HFFc6 (cell line): Measurements from ENCODE around the gene CT45A9. TPM values are rescaled to one million over a fixed set of nuclear protein-coding genes. Genes with fewer than 3 reads are reported as not detected.
"Not testable (repeated sequence)": the region's sequence is repeated elsewhere in the genome, so short reads cannot be mapped to it uniquely, and the experiment has no call there.

Experiments used
- DNase-seq: peaks from one replicate; pipeline ENCODE4 v3.0.0-alpha.2; 2018
- H3K27ac Mint-ChIP-seq: 2 replicates; pipeline ENCODE4 v1.8.0; 2020; ENCODE audit warnings: mild to moderate bottlenecking, mixed read lengths
- H3K27me3 Mint-ChIP-seq: 2 replicates; pipeline ENCODE4 v1.8.0; 2021; ENCODE audit warnings: mild to moderate bottlenecking, moderate library complexity, mixed read lengths; ENCODE audit not compliant: insufficient read depth
- H3K36me3 Mint-ChIP-seq: 2 replicates; pipeline ENCODE4 v1.8.0; 2021; ENCODE audit warnings: low read depth, mixed read lengths
- H3K4me1 Mint-ChIP-seq: 2 replicates; pipeline ENCODE4 v1.8.0; 2020; ENCODE audit warnings: low read depth, mixed read lengths
- H3K4me3 Mint-ChIP-seq: 2 replicates; pipeline ENCODE4 v1.8.0; 2020; ENCODE audit warnings: mild to moderate bottlenecking, moderate library complexity, mixed read lengths
- H3K9me3 Mint-ChIP-seq: 2 replicates; pipeline ENCODE4 v1.8.0; 2020; ENCODE audit warnings: mild to moderate bottlenecking, mixed read lengths
- long read RNA-seq: library from polyadenylated mRNA; unstranded; transcript quantifications from one replicate; pipeline ENCODE4 v2.0.0, GENCODE V29; 2019
- total RNA-seq, 6 experiments: library from RNA; stranded (reverse); fragmentation: NEBNext Ultra II Directional; extraction: Animal tissue kit (Norgen Biotek cat#: 25700); gene quantifications; 2 replicates in 1 of 6; 3 replicates in 5 of 6; pipeline ENCODE4 v1.2.3, GENCODE V29; 2021
- TF ChIP-seq, protein P1 (sequence below): fragments of 200-600 bp; sonication (generic); IDR thresholded peaks from 2 replicates; pipeline ENCODE4 v1.5.0; 2021; ENCODE audit warnings: antibody characterized with exemption, mild to moderate bottlenecking

CT45A9 gene, protein sequence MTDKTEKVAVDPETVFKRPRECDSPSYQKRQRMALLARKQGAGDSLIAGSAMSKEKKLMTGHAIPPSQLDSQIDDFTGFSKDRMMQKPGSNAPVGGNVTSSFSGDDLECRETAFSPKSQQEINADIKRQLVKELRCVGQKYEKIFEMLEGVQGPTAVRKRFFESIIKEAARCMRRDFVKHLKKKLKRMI
- not detected for total RNA-seq
- long read RNA-seq, result 0 reads

DNA sequence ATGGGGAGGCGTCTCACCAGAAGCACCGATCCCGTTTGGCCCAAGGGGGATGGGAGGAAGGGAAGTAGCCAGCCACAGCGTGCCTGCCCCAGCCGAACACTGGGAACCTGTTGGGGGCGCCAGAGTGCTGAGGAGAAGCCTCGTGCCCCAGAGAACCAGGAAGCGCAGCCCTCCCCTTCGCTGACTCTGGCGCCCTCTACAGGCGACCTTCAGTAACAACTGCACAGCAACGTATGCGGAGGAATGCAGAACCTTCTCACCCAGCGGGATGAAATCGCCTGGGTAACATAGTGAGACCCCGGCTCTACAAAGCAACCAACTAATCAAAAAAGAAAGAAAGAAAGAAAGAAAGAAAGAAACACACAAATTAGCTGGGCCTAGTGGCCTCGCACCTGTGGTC is at the start of gene CT45A9:
Gene CT45A9 (minus strand): TSS at position 101 of the 400 bp plus-strand sequence. CDS start 3,751 bp downstream, outside the sequence.
- not testable (repeated sequence) for DNase-seq, H3K27me3 Mint-ChIP-seq, H3K4me1 Mint-ChIP-seq, H3K27ac Mint-ChIP-seq, H3K36me3 Mint-ChIP-seq, H3K4me3 Mint-ChIP-seq, H3K9me3 Mint-ChIP-seq

DNA sequence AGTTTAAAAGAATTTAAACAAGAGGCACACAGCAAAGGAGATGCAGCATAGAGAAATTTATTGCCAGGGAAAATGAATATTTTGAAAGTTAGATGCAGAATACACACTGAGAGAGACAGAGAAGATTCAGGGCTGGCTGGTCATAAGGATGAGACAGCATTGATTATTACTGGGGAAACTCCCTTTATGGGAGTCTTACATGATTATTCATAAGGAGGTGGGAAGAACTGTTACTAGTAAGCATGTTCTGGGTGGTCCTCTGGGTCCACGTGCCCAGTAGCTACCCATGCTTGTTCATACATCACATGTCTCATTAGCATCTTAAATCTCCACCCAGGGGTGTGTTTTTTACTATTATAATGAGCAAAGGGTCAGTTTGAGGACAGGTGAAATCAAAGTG is 48.9 kb upstream of the CT45A9 start:
- H3K27me3 Mint-ChIP-seq, H3K9me3 Mint-ChIP-seq, H3K27ac Mint-ChIP-seq, H3K36me3 Mint-ChIP-seq, DNase-seq, H3K4me1 Mint-ChIP-seq, H3K4me3 Mint-ChIP-seq: not testable (repeated sequence)

DNA sequence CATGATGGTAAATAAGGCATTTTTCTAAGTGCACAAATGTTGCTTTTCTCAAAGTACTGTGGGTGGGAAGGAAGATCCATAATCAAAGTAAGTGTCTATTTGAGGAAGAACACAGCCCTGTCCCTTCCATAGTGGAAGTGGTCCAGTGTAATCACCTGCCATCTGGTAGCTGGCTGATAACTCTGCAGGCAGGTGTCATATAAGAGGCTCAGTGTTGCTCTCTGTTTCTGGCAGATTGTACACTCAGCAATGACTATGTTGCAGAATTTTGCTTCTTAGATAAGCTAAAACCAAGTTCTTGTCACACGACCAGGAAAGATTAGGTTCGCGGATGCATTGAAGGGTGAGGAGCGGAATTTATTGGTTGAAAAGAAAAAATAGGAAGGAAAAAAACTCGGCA is 42.8 kb upstream of the CT45A9 start:
- Mint-ChIP-seq H3K4me1 (no peaks in the 10 kb centered on the region), H3K27ac (no peak overlapping the region), H3K36me3 (no peaks in the 10 kb centered on the region), H3K27me3 (peaks cover 3% of the 10 kb centered on the region), H3K4me3 (no peak overlapping the region), H3K9me3 (no peaks in the 10 kb centered on the region)
- TF ChIP-seq, protein P1, sequence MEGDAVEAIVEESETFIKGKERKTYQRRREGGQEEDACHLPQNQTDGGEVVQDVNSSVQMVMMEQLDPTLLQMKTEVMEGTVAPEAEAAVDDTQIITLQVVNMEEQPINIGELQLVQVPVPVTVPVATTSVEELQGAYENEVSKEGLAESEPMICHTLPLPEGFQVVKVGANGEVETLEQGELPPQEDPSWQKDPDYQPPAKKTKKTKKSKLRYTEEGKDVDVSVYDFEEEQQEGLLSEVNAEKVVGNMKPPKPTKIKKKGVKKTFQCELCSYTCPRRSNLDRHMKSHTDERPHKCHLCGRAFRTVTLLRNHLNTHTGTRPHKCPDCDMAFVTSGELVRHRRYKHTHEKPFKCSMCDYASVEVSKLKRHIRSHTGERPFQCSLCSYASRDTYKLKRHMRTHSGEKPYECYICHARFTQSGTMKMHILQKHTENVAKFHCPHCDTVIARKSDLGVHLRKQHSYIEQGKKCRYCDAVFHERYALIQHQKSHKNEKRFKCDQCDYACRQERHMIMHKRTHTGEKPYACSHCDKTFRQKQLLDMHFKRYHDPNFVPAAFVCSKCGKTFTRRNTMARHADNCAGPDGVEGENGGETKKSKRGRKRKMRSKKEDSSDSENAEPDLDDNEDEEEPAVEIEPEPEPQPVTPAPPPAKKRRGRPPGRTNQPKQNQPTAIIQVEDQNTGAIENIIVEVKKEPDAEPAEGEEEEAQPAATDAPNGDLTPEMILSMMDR, result no peak
- no peak for DNase-seq

DNA sequence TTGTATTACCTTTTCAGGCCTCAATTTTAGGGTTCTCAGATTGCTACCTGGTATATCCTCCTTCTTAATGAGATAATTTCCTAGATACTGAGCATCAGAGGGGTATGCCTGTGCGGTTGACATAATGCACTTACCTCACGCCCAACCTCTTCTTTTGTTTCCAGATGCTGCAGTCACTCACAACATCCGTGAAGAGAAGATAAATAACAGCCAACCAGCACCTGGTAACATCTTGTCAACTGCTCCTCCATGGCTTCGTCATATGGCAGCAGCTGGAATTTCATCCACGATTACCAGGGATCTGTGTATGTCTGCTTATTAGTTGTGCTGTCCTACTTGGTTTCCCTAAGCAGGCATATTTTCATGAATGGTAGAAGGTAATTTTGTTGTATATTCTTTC is 38.6 kb upstream of the CT45A9 start:
- DNase-seq, result no peak
- TF ChIP-seq, protein P1, result no peak
- Mint-ChIP-seq H3K4me3 (no peak overlapping the region), H3K27ac (no peak overlapping the region), H3K27me3 (peaks cover 2% of the 10 kb centered on the region), H3K4me1 (no peaks in the 10 kb centered on the region), H3K36me3 (no peaks in the 10 kb centered on the region), H3K9me3 (no peaks in the 10 kb centered on the region)

DNA sequence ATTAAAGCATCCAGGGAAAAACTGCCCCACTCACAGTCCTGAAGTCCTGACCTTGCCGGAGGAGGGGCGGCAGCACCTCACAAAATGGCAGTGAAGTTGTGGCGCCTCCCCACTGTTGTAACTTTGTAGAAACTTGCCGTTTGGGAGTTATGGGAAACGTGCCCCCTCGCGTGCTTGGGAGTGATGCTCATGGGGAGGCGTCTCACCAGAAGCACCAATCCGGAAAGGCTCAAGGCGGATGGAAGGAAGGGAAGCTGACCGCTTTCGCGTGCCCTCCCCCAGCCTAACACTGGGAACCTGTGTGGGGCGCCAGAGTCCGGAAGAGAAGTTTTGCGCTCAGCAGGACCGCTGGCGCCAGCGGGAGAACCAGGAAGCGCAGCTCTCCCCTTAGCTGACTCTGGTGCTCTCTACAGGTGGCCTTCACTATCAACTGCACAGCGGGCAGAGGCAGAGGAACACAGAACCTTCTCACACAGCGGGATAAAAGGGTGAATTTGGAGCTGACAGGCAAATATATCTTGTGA is 21.7 kb upstream of the CT45A9 start, which contains the start of the genes CT45A10 and SAGE1:
Gene CT45A10 (minus strand): TSS at position 151 of the 524 bp plus-strand sequence. CDS start 8,100 bp downstream, outside the sequence.
Gene SAGE1 (plus strand): TSS at position 423 of the 524 bp plus-strand sequence. CDS start 2,527 bp downstream, outside the sequence.
- no peaks in the 10 kb centered on the region for H3K4me1 Mint-ChIP-seq
- H3K36me3 Mint-ChIP-seq, result no peaks in the 10 kb centered on the region
- TF ChIP-seq, protein P1, result no peak
- H3K9me3 Mint-ChIP-seq, result no peaks in the 10 kb centered on the region
- no peak within 1 kb of the TSS for H3K4me3 Mint-ChIP-seq
- no peak within 1 kb of the TSS for H3K27ac Mint-ChIP-seq
- no peak for DNase-seq
- peaks cover 3% of the 10 kb centered on the region for H3K27me3 Mint-ChIP-seq

DNA sequence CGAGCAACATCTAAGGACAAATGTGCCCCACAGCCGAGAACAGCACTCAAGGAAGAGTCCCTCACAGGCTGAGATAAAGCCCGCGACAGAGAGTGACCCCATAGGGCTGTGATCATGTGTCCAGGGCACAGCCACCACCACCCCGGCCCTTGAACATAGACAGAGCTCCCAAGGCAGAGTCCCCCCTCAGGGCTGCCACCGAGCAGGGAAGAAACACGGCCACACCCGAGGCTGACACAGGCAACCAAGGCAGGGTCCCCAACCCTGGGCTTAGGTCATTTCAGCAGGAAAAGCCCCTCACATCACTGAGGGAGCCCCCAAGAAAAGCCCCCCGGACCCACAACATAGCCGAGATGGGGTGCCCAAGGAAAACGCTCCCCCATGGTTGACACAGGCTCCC is 21.2 kb upstream of the CT45A9 start:
- H3K4me3 Mint-ChIP-seq, result no peak overlapping the region
- no peaks in the 10 kb centered on the region for H3K4me1 Mint-ChIP-seq
- no peak overlapping the region for H3K27ac Mint-ChIP-seq
- TF ChIP-seq, protein P1, result no peak
- H3K36me3 Mint-ChIP-seq, result no peaks in the 10 kb centered on the region
- H3K9me3 Mint-ChIP-seq, result no peaks in the 10 kb centered on the region
- H3K27me3 Mint-ChIP-seq, result peaks cover 3% of the 10 kb centered on the region
- DNase-seq, result no peak
